HG02885 (cell line): Measurements from ENCODE around the gene RASGEF1B.
"Not testable (repeated sequence)": the region's sequence is repeated elsewhere in the genome, so short reads cannot be mapped to it uniquely, and the experiment has no call there.

Experiments used
- ATAC-seq: cut with Tn5 transposase; IDR thresholded peaks from one replicate; pipeline ENCODE4 v1.9.1; 2021; ENCODE audit warnings: mild to moderate bottlenecking; ENCODE audit not compliant: unreplicated experiment, poor library complexity

The RASGEF1B gene

GRCh38 chr4:81499840-81500239 lies 28.1 kb upstream of the RASGEF1B start:
- no peak for ATAC-seq

- ATAC-seq, result no peak
Observed at GRCh38 chr4:81498551-81499099, 26.9 kb upstream of the RASGEF1B start.

GRCh38 chr4:81498046-81498445 lies 26.3 kb upstream of the RASGEF1B start:
- ATAC-seq, result no peak

- ATAC-seq, result no peak
Observed at GRCh38 chr4:81495345-81495744, 23.6 kb upstream of the RASGEF1B start.

- ATAC-seq, result peak; percentile 76
Observed at GRCh38 chr4:81494031-81494431, 22.3 kb upstream of the RASGEF1B start.

GRCh38 chr4:81492606-81493230 lies 21.0 kb upstream of the RASGEF1B start:
- ATAC-seq, result no peak

- peak; percentile 74 for ATAC-seq
Observed at GRCh38 chr4:81491943-81492342, 20.2 kb upstream of the RASGEF1B start.

- ATAC-seq, result no peak
Observed at GRCh38 chr4:81490403-81491160, 18.9 kb upstream of the RASGEF1B start.

GRCh38 chr4:81486502-81486901 lies 14.8 kb upstream of the RASGEF1B start:
- ATAC-seq, result no peak

- no peak for ATAC-seq
Observed at GRCh38 chr4:81485310-81485980, 13.7 kb upstream of the RASGEF1B start.

GRCh38 chr4:81482326-81482725 lies 10.6 kb upstream of the RASGEF1B start:
- ATAC-seq, result no peak

GRCh38 chr4:81481151-81481550 lies 9.4 kb upstream of the RASGEF1B start:
- no peak for ATAC-seq

- ATAC-seq, result not testable (repeated sequence)
Observed at GRCh38 chr4:81479573-81479972, 7.9 kb upstream of the RASGEF1B start.

- not testable (repeated sequence) for ATAC-seq
Observed at GRCh38 chr4:81473331-81474265, 1.9 kb upstream of the RASGEF1B start.

- peak; percentile 47 for ATAC-seq
Observed at GRCh38 chr4:81472281-81473182, 825 bp upstream of the RASGEF1B start.

GRCh38 chr4:81471298-81471587 lies 464 bp downstream of the RASGEF1B start:
- ATAC-seq, result no peak

GRCh38 chr4:81470456-81471297 lies 1.0 kb downstream of the RASGEF1B start:
- no peak for ATAC-seq

- ATAC-seq, result no peak
Observed at GRCh38 chr4:81469781-81470455, 1.8 kb downstream of the RASGEF1B start.
